Mesothelial cell of epicardium (in vitro differentiated cells): ENCODE results near the gene AMBRA1. TPM values are rescaled to one million over a fixed set of nuclear protein-coding genes. Genes with fewer than 3 reads are reported as not detected.

Source experiments
- DNase-seq, 2 experiments: peaks; one replicate each; pipeline ENCODE4 v3.0.0; 2021; ENCODE audit warnings: low spot score in 2 of 2; ENCODE audit not compliant: unreplicated experiment in 2 of 2
- H3K27ac Mint-ChIP-seq: 2 replicates; pipeline ENCODE4 v1.8.0; 2021; ENCODE audit warnings: mixed read lengths
- H3K27me3 Mint-ChIP-seq: 2 replicates; pipeline ENCODE4 v1.8.0; 2021; ENCODE audit warnings: low read depth, mixed read lengths
- H3K36me3 Mint-ChIP-seq: 2 replicates; pipeline ENCODE4 v1.8.0; 2021; ENCODE audit warnings: mixed read lengths
- H3K4me1 Mint-ChIP-seq: 2 replicates; pipeline ENCODE4 v1.8.0; 2021; ENCODE audit warnings: mixed read lengths
- H3K4me3 Mint-ChIP-seq: 2 replicates; pipeline ENCODE4 v1.8.0; 2021; ENCODE audit warnings: mild to moderate bottlenecking, moderate library complexity, mixed read lengths
- H3K9me3 Mint-ChIP-seq: 2 replicates; pipeline ENCODE4 v1.8.0; 2021; ENCODE audit warnings: mixed read lengths
- CTCF ChIP-seq: fragments of 200-600 bp; sonication (generic); IDR thresholded peaks from one replicate; pipeline ENCODE4 v1.5.0; 2021; ENCODE audit warnings: antibody characterized with exemption; ENCODE audit not compliant: unreplicated experiment
- total RNA-seq: library from RNA; stranded (reverse); gene quantifications from 3 replicates; pipeline ENCODE4 v1.2.1, GENCODE V29; 2021

AMBRA1 gene
- total RNA-seq, 1 donor from 2014 or later: 48.4 TPM

- H3K4me1 Mint-ChIP-seq: peaks cover 19% of the 10 kb centered on the region
- no peak overlapping the region for H3K4me3 Mint-ChIP-seq
- no peak for DNase-seq
- H3K27ac Mint-ChIP-seq: no peak overlapping the region
- H3K36me3 Mint-ChIP-seq: peaks cover 6% of the 10 kb centered on the region
- TF ChIP-seq CTCF: no peak
- no peaks in the 10 kb centered on the region for H3K27me3 Mint-ChIP-seq
- H3K9me3 Mint-ChIP-seq: no peaks in the 10 kb centered on the region
These were observed 140.8 kb downstream of the AMBRA1 start for GRCh38 chr11:46452918-46453517.

GRCh38 chr11:46451759-46452158 is 142.1 kb downstream of the AMBRA1 start:
- H3K36me3 Mint-ChIP-seq: peaks cover 6% of the 10 kb centered on the region
- DNase-seq: no peak
- H3K4me1 Mint-ChIP-seq: peaks cover 11% of the 10 kb centered on the region
- H3K4me3 Mint-ChIP-seq: no peak overlapping the region
- H3K27me3 Mint-ChIP-seq: no peaks in the 10 kb centered on the region
- H3K27ac Mint-ChIP-seq: no peak overlapping the region
- TF ChIP-seq CTCF: no peak
- no peaks in the 10 kb centered on the region for H3K9me3 Mint-ChIP-seq

- no peak for TF ChIP-seq CTCF
- peaks cover 6% of the 10 kb centered on the region for H3K36me3 Mint-ChIP-seq
- H3K4me3 Mint-ChIP-seq: no peak overlapping the region
- peaks cover 7% of the 10 kb centered on the region for H3K4me1 Mint-ChIP-seq
- H3K27me3 Mint-ChIP-seq: no peaks in the 10 kb centered on the region
- peak overlapping the region; percentile 58 for H3K27ac Mint-ChIP-seq
- no peak for DNase-seq
- no peaks in the 10 kb centered on the region for H3K9me3 Mint-ChIP-seq
These were observed 142.9 kb downstream of the AMBRA1 start for GRCh38 chr11:46450846-46451477.

GRCh38 chr11:46447544-46447943 is 146.3 kb downstream of the AMBRA1 start:
- Mint-ChIP-seq H3K36me3 (peaks cover 14% of the 10 kb centered on the region), H3K4me1 (peaks cover 7% of the 10 kb centered on the region), H3K27ac (no peak overlapping the region), H3K9me3 (no peaks in the 10 kb centered on the region), H3K4me3 (no peak overlapping the region), H3K27me3 (no peaks in the 10 kb centered on the region)
- no peak for TF ChIP-seq CTCF
- no peak for DNase-seq

GRCh38 chr11:46445920-46446771 is 147.7 kb downstream of the AMBRA1 start:
- H3K36me3 Mint-ChIP-seq: peaks cover 23% of the 10 kb centered on the region
- no peak for DNase-seq
- peaks cover 3% of the 10 kb centered on the region for H3K4me1 Mint-ChIP-seq
- H3K27me3 Mint-ChIP-seq: no peaks in the 10 kb centered on the region
- H3K9me3 Mint-ChIP-seq: no peaks in the 10 kb centered on the region
- no peak overlapping the region for H3K4me3 Mint-ChIP-seq
- no peak for TF ChIP-seq CTCF
- H3K27ac Mint-ChIP-seq: peak overlapping the region; percentile 45
